Esophagus squamous epithelium (tissue), 5 donors: Measurements from ENCODE around the gene TMC1. TPM values are rescaled to one million over a fixed set of nuclear protein-coding genes. Genes with fewer than 3 reads are reported as not detected.
A peak's percentile ranks its signal among the peaks of the same experiment; 100 is the strongest.

Source experiments
- DNase-seq: peaks from one replicate; lab custom pipeline; 2025; lab: John Stamatoyannopoulos, UW
- H3K27ac ChIP-seq, 4 donors: fragments of 200-600 bp; sonication (generic); one replicate each; pipeline ENCODE4 v1.5.1; 2016 to 2019; ENCODE audit warnings: mild to moderate bottlenecking in 1 of 4
- H3K27me3 ChIP-seq, 4 donors: fragments of 200-600 bp; sonication (generic); 1 replicate in 3 of 4; 2 replicates in 1 of 4; pipeline versions ENCODE4 v1.5.1 to v1.6.0; 2017 to 2021; ENCODE audit warnings: antibody characterized with exemption in 1 of 4
- H3K36me3 ChIP-seq, 3 donors: fragments of 200-600 bp; sonication (generic); one replicate each; pipeline ENCODE4 v1.5.1; 2016 to 2019
- H3K4me1 ChIP-seq, 3 donors: fragments of 200-600 bp; sonication (generic); one replicate each; pipeline ENCODE4 v1.5.1; 2017 to 2019
- H3K4me3 ChIP-seq, 4 donors: fragments of 200-600 bp; sonication (generic); 1 replicate in 3 of 4; 2 replicates in 1 of 4; pipeline ENCODE4 v1.5.1; 2016 to 2019; ENCODE audit warnings: mild to moderate bottlenecking in 2 of 4, moderate library complexity in 1 of 4
- H3K9me3 ChIP-seq, 3 donors: fragments of 200-600 bp; sonication (generic); one replicate each; pipeline ENCODE4 v1.5.1; 2016 to 2019
- CTCF ChIP-seq, 6 experiments: fragments of 450-650 bp in 4 of 6; fragments of 200-600 bp in 2 of 6; sonication (generic) in 2 of 6; IDR thresholded peaks; one replicate each; pipeline ENCODE4 v1.5.1; 2016 to 2019; ENCODE audit warnings: antibody characterized with exemption in 6 of 6, mild to moderate bottlenecking in 4 of 6, moderate library complexity in 4 of 6
- POLR2A ChIP-seq, 4 donors: fragments of 450-650 bp; IDR thresholded peaks; one replicate each; pipeline ENCODE4 v1.6.1; 2017; ENCODE audit warnings: antibody characterized with exemption in 4 of 4, mild to moderate bottlenecking in 4 of 4, moderate library complexity in 3 of 4
- WGBS, 2 donors: methylation state at CpG; one replicate each; pipeline ENCODE4 v1.1.5; 2018; 5-methylcytosine and 5-hydroxymethylcytosine counted together
- intact Hi-C: fragments of 100-400 bp; cut with DNase I; formaldehyde crosslinking; loops from one replicate; pipeline ENCODE4 v1.15.0; 2022
- total RNA-seq, 4 donors: library from RNA; depleted of rRNA; stranded (reverse); fragments of >200 nt; gene quantifications; one replicate each; pipeline ENCODE4 v1.1.0, GENCODE V29; 2016
- donor health status: DM: yes; HTN: yes; CAD: no.

Gene TMC1
- total RNA-seq, 4 donors from 2014 or later = 1.1 to 3.1 (median 1.5) TPM; not detected in 1

DNA sequence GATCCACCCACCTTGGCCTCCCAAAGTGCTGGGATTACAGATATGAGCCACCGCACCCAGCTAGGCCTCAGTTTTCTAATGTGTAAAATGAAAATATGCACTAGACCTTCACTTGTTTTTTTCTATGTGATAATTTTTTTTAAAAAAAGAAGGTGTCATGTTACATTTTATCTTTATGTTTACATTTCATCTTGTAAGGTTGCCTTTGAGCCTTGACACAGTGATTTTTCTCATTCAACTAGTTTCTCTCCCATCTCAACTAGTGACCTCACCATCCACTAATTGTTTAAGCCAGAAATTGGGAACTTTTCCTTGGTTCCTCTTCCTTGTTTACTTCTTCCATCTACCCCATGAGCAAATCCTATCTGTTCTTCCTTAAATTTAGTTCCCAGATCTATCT, 21.5 kb downstream of the TMC1 start:
- Histone ChIP-seq H3K36me3 (no peaks in the 10 kb centered on the region), H3K27me3 (no peaks in the 10 kb centered on the region), H3K27ac (peak overlapping the region in 2 of 4 donors; percentile 32 to 51), H3K4me3 (no peak overlapping the region), H3K4me1 (peaks cover 0 to 36% (median 10%) of the 10 kb centered on the region in 3 donors), H3K9me3 (no peaks in the 10 kb centered on the region)
- intact Hi-C loops = no loop called here
- DNase-seq = no peak
- TF ChIP-seq POLR2A (IDR thresholded peaks at IDR 0.05) (no peak), CTCF (IDR thresholded peaks at IDR 0.05) (no peak)
- 76 to 85% methylated on average over 1 of the region's 1 CpG for WGBS, 2 donors

DNA sequence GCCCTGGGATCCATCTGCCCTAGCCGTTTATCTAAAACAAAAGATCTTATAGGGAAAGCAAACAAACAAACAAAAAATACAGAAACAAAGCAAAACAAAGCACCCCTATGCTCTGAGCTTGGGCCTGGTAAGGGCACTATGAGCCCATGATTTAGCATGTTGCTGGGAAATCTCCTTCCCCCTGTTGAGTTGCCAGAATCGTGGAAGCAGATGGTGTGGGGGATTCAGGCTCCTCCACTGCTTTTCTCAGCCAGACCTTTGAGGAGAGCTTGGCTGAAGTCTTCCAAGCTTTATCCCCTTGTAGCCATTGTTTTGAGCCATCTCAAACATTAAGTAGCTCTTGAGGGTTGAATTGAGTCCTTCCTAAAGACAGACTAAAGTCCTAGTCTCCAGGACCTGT, 29.9 kb downstream of the TMC1 start:
- intact Hi-C loops = no loop called here
- Histone ChIP-seq H3K4me1 (peaks cover 0 to 13% (median 0%) of the 10 kb centered on the region in 3 donors), H3K9me3 (no peaks in the 10 kb centered on the region), H3K27ac (no peak overlapping the region), H3K4me3 (no peak overlapping the region), H3K27me3 (no peaks in the 10 kb centered on the region), H3K36me3 (no peaks in the 10 kb centered on the region)
- no peak for DNase-seq
- TF ChIP-seq CTCF (IDR thresholded peaks at IDR 0.05) = no peak
- no peak for TF ChIP-seq POLR2A (IDR thresholded peaks at IDR 0.05)
- 61 to 80% methylated on average over 2 of the region's 2 CpGs for WGBS, 2 donors

GRCh38 chr9:72552356-72552755, 30.9 kb downstream of the TMC1 start:
- WGBS, 2 donors = 11 to 23% methylated on average over 1 of the region's 1 CpG

GRCh38 chr9:72554221-72554641, 32.8 kb downstream of the TMC1 start:
- no peak for DNase-seq
- Histone ChIP-seq H3K27me3 (no peaks in the 10 kb centered on the region), H3K9me3 (no peaks in the 10 kb centered on the region), H3K27ac (peak overlapping the region in 3 of 4 donors; percentile 5 to 15 (median 10)), H3K36me3 (no peaks in the 10 kb centered on the region), H3K4me3 (no peak overlapping the region), H3K4me1 (peaks cover 3 to 33% (median 9%) of the 10 kb centered on the region in 3 donors)
- 16 to 19% methylated on average over 3 of the region's 3 CpGs for WGBS, 2 donors
- TF ChIP-seq CTCF (IDR thresholded peaks at IDR 0.05) (no peak), POLR2A (IDR thresholded peaks at IDR 0.05) (no peak)
- intact Hi-C loops = no loop called here

More at GRCh38 chr9:72552356-72552755, 30.9 kb downstream of the TMC1 start:
- Histone ChIP-seq H3K4me1 (peaks cover 0 to 22% (median 7%) of the 10 kb centered on the region in 3 donors), H3K27ac (no peak overlapping the region), H3K27me3 (no peaks in the 10 kb centered on the region), H3K9me3 (no peaks in the 10 kb centered on the region), H3K4me3 (no peak overlapping the region), H3K36me3 (no peaks in the 10 kb centered on the region)
- intact Hi-C loops = no loop called here
- DNase-seq = no peak
- TF ChIP-seq CTCF (IDR thresholded peaks at IDR 0.05) (no peak), POLR2A (IDR thresholded peaks at IDR 0.05) (no peak)

- intact Hi-C loops = no loop called here
- 30 to 42% methylated on average over 2 of the region's 2 CpGs for WGBS, 2 donors
- H3K4me3 ChIP-seq = no peak overlapping the region
- no peaks in the 10 kb centered on the region for H3K9me3 ChIP-seq
- TF ChIP-seq POLR2A (IDR thresholded peaks at IDR 0.05) (no peak), CTCF (IDR thresholded peaks at IDR 0.05) (no peak)
- DNase-seq = no peak
- H3K4me1 ChIP-seq = peaks cover 3 to 33% (median 9%) of the 10 kb centered on the region in 3 donors
- H3K27ac ChIP-seq = peak overlapping the region; percentile 29 to 67 (median 56)
- no peaks in the 10 kb centered on the region for H3K36me3 ChIP-seq
- no peaks in the 10 kb centered on the region for H3K27me3 ChIP-seq
Observed at GRCh38 chr9:72557549-72557948, 36.1 kb downstream of the TMC1 start.
